Cardiac atrium fibroblast (primary cell): Measurements from ENCODE around the gene NDUFB8. TPM values are rescaled to one million over a fixed set of nuclear protein-coding genes. Genes with fewer than 3 reads are reported as not detected.

Source experiments
- total RNA-seq: library from RNA; depleted of rRNA; stranded (reverse); fragments of >200 nt; gene quantifications from 2 replicates; pipeline ENCODE4 v1.2.3, GENCODE V29; 2015

The NDUFB8 gene
- total RNA-seq, result 200 and 203 TPM in 2 replicates

DNA sequence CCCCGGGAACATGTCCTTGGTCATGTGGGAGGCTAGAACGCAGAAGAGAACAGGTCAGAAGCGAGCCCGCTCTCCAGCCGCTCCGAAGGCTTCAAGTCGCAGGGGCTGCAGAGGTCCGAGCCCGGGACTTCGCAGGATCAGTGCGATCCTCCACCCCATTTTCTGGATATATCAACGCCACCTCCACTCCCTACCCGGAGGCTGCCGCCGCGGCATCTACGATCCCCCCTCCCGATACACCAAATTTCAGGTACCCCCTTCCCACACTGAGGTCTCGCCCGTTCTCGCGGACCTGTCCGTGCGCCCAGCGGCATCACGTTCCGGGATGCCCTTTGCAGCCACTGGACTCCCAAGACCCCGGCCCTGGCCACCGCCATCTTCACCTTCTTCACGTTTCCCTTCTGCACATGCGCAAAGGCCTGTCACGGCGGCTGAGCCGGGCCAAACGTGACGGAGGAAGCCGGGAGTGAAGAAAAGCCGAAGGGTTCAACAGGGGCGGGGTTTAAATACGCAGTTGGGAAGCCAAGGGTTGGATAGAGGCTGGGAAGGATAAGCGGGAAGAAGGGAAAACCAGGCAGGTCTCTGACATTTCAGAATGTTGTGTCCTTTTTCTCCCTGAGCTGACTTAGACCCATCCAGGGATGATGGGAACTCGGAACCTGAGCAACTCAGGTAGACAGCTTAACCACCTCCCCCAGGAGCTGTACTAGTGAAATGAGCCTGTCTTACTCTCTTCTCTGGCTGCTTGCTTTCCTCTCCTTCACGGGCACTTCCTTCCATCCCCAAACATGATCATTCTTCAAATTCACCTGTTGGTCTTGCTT is at the start of gene NDUFB8:
Gene NDUFB8, minus strand, starts transcription at position 397 of the 824 bp plus-strand sequence. Its CDS starts 20 bp downstream, at position 377.

DNA sequence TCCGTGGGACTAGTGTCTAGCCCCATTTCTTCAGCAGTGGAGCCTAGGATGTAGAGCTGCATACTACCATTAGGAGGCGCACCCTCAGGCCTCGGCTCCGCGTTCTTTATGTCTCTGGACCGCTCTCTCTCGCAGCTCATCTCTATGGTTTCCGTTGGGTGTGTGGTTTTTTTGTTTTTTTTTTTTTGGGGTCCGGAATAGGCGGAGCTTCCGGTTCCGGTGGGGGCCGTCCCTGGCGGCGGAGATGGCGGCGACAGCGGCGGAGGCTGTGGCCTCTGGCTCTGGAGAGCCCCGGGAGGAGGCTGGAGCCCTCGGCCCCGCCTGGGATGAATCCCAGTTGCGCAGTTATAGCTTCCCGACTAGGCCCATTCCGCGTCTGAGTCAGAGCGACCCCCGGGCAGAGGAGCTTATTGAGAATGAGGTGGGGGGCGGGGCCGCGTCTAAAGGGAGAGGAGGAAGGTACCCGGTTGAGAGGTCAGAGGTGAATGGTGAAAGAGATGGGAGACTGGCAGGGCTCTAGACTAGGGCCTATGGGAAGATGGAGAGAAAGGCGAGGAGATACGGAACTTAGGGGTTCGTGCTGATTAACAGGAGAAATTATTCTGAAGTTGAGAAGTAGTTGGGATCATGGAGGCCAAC is 6.2 kb upstream of the NDUFB8 start, which contains the start of gene HIF1AN:
Gene HIF1AN, plus strand, starts transcription at position 229 of the 639 bp plus-strand sequence. Its CDS starts 16 bp downstream, at position 245.

DNA sequence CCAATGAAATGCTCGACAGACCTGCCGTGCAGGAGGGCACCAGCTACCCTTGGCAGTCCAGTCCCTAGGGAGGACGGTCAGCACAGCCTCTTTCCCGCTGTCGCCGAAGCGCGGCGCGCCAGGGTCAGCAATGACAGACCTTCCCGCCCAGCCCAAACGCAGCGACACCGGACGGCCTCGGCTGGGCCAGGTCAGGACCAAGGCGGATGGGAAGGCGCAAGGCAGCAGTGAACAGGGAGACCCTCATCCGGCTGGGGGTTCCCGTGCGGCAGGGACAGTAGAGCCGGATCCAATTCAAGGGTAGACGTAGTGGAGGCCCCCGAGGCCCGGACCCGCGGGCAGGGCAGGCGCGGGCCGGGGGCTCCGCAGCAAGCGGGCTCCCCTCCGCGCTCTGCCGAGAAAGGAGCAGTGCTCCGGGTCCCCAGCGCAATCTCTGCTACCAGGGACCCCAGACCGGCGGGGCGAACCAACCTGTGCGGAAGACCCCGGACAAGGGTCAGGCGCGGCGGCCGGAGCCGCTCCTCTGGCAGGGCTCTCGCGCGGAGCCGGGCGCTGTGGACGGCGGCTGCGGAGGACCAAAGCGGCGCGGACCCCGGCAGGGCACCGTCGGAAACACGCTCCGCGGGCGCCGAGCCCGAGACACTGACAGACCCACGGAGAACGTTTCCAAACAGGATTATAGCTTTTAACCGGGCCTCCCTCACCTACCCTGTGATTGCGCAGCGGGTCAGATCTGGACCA is 10.2 kb downstream of the NDUFB8 start, which contains the start of gene SEC31B:
Gene SEC31B, minus strand, starts transcription at position 551 of the 741 bp plus-strand sequence. CDS start 2,909 bp downstream, outside the sequence.

Other genes starting within 250 kb of the NDUFB8 start
- gene BLOC1S2, start 243.2 kb downstream of the NDUFB8 start, total RNA-seq, result 21.2 and 25.5 TPM in 2 replicates
- gene PKD2L1, start 199.6 kb downstream of the NDUFB8 start, total RNA-seq, result not detected in 2 replicates
- gene SCD, start 182.6 kb downstream of the NDUFB8 start, total RNA-seq, result 143 and 452 TPM in 2 replicates
- not detected in 2 replicates for gene WNT8B, start 66.9 kb downstream of the NDUFB8 start, total RNA-seq
- 1.8 and 4.5 TPM in 2 replicates for gene SEC31B, start 10.0 kb downstream of the NDUFB8 start, total RNA-seq
- gene HIF1AN, start 6.1 kb upstream of the NDUFB8 start, total RNA-seq, result 4.3 and 8.7 TPM in 2 replicates
- gene PAX2, start 215.7 kb upstream of the NDUFB8 start, total RNA-seq, result not detected in 2 replicates